ENCODE results near the gene CDH13.

The CDH13 gene

DNA sequence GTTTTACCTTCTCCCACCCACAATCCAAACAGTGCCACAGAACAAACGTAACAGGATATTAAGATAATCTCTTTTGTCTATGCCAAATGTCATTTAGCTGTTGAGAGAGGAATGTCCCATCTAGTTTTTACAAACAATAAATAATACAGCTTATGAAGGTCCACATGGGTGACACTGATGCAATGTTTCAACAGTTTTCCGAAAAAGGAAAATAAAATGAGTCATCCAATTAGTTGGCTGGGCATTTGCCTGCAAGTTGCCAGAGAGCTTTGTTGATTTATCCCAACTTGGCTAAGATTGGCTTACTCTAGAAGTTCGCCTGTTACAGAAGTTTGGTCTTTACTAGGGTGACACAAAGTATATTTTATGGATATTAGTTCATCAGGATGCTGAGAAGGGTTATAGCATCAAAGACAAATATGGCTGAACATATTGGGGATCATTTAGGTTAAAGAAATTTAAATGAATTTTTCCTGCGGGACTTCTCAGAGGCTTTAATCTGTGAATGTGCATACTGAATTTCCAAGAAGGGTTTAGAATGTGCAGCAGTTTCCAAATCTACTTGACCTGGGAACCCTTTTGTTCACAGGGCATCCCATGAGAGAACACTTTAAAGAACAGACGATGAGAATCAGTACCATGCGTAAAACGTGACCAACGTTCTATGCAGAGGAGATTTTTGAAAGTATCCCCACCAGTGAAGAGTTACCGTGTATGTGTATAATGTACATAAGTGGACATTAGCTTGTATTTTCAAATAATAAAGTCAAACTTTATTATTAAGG, 73.1 kb downstream of the CDH13 start:
- no peak for DNase-seq

DNA sequence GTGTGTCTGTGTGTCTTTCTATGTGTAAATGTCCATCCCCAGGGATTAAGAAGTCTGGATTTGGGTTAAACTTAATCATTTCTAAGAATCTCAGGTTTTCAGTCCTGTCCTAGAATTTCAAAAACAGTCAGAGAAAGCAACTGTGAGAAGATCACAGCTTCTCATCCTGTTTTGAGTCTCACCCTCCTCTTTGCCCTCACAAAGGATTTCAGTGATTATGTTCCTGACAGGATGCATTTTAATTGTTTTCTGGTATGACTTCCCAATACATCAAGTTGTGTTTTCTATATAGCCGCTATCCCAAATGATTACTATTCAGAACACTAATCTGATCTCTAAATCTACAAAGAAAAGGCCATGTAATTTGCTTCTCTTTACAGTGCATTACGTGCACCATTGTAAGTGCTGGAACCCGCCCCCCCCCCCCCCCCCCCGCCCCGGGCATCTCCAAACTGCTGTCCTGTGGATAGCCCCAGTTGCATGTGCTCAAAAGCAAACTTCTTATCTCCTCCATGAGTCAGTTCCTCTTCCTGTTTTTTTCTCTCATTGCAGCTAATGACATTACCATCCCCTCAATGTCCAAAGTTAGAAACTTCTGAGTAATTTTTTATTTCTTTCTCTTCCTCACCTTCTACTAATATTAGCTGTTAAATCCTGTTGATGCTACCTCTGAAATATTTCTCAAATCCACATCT, 73.9 kb downstream of the CDH13 start:
- no peak for DNase-seq

DNA sequence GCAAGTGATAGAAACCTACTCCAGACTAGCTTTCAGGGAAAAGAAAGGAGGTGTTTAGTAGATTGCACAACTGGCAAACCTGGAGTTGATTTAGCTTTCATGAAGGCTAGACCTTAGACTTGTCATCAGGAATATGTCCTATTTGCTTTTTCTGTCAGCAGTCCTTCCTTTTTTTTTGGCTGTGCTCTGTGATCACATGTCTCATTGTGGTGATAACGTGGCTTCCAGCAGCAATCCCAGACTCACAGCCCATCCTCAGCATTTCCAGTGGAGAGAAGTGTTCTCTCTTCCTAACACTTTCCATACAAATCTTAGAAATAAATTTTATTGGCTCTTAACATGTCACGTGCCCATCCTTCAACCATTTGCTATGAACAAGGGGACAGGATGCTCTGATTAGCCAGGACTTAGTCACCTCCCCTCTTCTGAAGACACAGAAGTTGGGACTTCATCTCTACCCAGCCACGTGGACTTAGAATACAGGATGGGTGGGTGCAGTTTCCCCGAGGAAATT, 74.7 kb downstream of the CDH13 start:
- no peak for DNase-seq

DNA sequence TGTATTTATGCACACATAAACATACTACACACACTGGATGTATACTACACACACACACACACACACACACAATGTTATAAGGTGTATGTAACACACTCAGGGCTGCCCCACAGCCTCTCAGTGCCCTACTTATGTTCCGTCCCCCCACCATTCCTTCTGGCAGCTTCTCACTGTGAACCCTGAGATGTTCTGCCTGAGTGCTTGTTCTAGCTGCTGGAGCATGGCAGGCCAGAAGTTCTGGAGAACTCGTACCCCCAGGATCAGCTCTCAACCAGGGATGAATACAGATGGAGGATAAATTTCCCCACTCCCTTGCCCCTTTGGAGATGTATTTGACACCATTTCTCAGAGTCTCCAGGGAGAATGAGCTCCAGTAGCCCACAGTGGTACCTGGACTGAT, 76.4 kb downstream of the CDH13 start:
- no peak for DNase-seq

DNA sequence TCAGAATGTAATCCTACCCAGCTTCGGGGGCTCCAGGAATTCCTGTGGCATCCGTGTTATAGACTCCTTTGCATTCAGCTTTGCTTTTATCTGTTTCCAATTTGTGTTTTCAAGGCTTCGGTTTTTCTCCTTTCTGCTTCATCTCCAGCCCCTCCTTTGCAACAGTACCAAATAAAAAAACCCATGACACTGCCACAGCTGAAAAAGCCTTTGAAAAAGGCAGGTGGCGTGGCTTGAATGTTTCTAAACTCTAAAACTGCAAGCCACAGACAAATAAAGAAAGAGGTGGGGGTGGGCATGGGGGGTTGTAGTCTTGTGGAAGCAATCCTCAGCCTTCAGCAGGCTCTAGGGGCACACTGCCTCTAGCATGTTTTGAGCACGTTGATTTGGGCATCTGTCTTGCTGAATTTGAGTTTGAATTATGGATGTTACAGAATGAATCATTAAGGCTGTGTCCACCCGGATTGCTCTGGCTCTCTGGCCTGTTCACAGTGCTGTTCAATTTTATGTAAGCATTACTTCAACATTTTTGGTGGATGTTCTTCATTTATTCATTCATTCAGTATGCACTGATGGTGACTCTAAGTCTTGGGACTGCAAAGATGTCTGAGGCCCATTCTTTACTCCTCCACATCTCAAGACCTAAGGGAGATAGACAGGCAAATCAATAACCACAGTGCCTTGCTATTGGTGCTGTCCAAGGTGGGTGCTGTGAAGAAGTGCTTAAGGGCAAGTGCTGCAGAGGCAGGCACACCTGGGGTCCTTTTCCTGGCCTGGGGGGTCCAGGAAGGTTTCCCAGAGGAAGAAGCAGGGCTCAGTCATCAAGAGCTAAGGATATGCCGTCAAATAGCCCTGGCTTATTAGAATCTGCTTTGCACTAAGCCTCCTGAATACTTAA, 77.4 kb downstream of the CDH13 start:
- no peak for DNase-seq

DNA sequence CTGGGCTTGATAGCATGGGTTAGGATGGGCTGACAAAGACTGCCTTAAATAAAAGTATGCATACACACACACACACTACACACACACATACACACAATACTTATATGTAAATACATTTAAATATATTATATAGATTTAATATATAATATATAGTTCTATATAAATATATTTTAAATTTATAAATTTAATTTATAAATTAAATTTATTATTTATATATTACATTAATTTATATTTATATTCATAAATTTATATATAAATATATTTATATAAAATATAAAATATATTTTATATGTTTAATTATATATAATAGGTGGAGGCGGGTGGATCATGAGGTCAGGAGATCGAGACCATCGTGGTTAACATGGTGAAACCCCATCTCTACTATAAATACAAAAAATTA, 83.2 kb downstream of the CDH13 start:
- DNase-seq: no peak

DNA sequence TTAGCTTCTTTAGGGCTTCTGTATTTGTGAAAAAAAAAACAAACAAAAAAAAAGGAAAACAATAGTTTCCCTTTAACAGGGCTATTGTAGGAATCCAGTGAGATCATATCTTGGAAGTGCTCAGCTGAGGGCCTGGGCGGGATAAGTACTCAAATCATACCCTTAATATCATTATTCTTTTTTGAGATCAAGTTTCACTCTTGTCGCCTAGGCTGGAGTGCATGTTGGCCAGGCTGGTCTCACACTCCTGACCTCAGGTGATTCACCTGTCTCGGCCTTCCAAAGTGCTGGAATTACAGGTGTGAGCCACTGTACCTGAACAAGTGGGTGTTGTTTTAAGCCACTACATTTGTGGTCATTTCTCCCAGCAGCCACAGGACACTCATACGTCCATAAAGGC, 87.0 kb downstream of the CDH13 start:
- no peak for DNase-seq

DNA sequence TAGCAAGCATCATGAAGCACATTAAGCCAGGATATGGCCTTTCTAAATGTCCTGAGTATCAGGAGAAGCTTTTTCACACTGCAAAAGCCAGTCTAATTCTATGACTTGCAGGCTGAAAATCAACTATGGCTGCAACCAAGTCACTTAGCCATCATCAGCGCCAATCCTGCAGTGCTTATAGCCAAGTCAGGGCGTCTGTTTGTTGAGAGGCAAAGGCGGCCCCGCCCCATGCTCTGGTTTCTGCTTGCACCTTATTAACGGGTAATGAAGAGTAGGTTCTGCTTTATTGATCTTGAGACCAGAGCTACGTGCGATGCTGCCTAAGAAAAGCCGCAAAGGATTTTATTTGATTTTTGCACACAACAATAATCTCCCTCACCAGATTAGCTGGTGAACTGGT, 88.4 kb downstream of the CDH13 start:
- no peak for DNase-seq

DNA sequence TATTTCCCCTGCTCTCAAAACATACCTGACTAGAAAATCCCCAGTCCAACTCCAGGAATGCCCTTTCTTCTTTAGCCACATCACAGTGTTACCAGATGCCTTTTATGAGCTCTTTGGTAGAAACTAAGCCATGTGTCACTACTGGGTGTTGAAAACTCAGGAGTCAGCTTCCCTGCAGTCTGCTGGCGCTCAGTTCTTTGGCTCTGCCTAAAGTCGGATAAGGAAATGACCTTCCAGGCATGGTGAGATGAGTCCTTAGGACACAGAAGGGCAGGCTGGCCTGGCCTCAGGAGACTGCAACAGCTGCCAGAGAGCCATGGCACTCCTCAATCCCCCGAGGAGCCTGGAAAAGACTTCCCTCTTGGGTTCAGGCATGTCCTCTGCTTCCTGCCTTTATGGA, 89.1 kb downstream of the CDH13 start:
- DNase-seq: no peak

DNA sequence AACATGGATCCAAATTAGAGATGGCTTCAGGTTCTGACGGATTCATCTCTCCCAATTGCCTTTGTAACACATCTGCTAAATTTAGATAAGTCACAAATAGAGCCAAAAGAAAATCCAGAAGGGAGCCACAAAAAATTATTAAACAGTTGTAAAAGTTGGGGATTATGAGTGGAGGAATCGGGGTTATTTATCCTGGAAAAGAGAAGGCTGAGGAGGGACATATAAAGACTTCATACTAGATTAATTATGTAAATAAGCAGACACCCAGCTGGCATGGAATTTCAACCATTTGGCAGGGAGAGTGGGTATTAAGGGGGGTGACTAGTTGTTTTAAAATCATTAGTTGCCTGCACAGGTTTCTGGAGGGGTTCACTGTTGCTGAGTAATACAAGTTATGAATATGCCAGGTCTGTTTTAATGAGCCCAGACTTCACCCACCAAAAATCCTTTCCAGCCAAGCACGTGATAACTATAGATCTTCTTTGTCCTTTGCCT, 89.6 kb downstream of the CDH13 start:
- DNase-seq: no peak

DNA sequence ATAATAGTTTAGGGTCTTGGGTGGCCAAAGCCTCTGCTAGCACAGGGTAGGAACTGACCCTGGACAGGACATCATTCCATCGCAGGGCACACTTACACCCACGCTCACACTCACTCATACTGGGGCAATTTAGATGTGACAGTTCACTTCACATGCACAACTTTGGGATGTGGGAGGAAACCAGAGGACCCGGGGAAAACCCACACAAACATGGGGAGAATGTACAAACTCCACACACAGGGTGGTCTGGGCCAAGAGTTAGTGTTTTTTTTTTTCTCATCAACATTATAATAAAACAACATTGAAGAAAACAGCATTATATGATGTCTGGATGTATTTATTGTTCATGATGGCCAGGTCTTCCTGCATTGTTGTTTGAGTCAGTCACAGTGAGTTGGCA, 93.6 kb downstream of the CDH13 start:
- no peak for DNase-seq

DNA sequence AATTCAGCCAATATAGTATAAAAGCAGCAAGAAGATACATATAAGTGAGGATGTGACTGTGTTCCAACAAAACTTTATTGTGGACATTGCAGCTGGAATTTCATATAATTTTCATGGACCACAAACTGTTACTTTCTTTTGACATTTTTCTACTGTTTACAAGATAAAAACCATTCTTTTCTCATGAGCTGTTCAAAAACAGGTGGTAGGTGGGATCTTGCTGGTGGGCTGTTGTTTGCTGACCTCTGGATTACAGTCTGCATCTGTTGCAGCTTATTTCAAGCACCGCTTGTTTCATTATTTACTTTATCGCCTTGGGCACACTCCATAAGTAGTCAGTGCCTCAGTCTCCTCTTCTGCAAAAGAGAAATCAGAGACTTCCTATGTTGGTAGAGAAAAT, 99.5 kb downstream of the CDH13 start:
- DNase-seq: no peak

DNA sequence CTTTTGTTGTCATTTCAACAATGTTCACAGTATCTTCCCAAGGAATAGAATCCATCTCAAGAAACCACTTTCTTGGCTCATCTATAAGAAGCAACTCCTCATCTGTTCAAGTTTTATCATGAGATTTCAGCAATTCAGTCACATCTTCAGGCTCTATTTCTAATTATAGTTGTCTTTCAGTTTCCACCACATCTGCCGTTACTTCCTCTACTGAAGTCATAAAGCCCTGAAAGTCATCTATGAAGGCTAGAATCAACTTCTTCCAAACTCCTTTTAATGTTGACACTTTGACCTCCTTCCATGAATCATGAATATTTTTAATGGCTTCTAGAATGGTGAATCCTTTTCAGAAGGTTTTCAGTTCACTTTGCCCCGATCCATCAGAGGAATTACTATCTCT, 102.1 kb downstream of the CDH13 start:
- DNase-seq: no peak

DNA sequence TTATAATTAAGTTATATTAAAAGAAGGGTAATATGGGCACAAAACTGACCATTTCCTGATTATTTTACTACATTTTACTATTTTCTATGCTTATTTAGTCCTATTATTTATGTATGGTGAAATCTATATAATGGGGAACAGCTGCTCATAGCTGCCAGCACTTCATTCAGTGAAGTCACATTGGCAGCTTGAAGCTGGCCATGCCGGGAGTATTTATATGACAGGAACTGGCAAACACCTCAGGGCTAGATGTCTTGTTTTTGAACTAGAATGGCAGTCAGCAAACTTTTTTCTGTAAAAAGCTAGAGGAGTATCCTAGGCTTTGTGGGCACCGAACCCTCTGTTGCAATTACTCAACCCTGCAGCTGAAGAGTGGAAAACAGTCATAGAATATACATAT, 104.1 kb downstream of the CDH13 start:
- DNase-seq: no peak

DNA sequence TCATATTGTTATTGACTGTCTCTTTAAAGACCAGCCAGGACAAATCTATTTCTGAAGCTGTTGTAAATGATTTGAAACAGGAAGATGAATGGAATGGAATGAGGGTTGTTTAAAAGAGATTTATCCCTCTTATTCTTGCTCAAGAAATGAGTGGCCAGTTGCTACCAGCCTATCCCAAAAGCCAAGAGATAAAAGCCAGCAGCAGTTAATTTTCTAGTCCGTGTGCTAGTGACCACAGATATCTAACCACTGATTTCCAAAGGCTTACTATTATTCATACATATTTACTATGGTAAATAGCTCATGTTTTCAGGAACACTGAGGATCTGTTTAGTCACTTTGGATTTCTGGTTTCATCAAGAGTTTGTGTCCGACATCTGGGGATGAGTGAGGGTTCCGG, 105.7 kb downstream of the CDH13 start:
- DNase-seq: no peak

DNA sequence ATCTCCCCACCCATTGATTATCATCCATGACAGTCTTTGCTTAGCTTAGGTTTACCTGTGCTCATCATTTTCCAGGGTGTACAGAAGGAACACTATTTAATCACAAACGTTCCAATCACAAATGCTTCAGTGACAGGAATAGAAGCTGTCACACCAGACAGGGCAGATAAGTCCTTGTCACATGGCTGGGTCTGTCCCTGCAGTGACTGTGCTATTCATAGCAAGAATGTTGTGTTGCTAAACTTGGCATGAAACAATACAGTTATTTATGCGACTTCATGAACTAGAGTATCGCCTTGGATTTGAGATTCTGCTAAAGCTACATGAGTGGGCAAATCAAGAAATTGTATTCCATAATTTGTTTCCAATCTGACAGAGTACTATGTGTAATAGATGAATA, 108.4 kb downstream of the CDH13 start:
- no peak for DNase-seq

DNA sequence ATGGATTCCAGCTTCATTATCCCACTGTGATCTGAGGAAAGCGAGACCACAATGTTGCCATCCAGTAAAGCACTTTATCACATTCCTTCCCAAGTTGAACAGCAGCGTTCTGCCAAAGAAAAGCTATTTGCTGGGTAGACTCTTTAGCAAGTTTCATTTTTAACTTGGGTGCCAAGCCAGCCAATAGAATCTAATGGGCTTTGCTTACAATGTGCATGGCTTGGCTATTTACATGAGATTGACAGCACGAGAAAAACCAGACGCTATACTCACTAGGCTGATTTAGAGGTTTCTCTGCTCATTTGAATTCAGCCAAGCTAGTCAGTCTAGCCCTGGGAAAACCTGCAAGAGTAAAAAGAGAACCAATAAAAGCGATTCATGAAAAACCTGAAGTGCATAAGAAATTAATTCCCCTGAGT, 108.9 kb downstream of the CDH13 start:
- no peak for DNase-seq

DNA sequence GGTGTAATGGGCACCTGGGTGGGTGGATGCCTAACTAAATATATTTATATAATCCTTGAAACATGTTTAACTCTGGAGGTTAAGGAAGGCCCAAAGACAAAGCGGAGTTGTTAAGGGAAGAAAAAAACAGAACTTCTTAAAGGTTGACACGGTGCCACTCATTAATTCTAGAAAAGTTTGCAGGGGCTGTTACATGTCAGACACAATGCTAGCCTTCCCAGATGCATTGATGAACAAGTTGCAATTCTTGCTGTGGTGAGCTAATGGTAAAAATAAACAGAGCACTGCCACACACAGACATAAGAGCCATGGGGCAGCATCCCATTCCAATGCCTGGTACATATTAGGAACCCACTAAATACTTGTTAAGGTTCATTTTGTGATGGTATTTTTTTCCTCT, 109.5 kb downstream of the CDH13 start:
- no peak for DNase-seq

DNA sequence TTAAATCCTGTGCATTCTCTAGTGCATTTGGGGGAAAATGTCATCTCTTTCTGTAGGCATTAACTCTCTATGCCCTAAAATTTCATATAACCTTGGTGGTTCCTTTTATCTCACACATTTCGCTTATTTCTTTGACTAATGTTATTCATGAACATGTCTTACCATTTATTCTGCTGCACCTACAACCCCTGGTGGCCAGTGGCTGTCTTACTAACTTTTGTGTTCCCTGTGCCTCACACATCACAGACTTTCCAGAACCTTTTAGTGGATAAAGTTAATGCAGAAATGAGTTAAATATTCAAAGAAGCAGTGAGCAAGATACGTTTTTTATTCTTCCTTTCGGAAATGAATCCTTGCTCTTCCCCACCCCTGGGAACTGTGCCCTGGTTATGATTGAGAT, 111.9 kb downstream of the CDH13 start:
- DNase-seq: no peak

DNA sequence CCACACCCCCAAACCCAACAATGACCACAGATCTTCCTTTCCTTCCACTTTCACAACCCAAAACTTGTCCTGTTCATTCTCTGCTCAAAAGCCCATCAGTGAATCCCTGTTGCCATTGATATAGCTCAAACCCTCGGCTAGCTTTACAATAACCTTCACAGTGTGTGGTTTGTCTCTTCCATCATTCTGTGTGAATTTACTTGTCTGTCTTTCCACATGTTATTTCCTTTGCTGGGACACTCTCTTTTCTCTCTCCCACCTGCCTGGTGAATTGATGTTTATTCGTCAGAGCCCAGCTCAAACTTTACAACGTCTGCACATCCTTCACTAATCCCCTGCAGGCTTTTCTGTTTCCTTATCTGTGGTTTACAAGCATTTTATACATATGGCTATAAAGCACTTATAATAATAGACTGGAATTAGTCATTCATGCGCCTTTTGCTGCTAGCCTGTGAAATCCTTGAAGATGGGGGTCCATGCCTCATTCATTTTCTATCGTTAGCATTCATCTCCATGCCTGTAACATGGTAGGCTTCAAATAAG, 114.4 kb downstream of the CDH13 start:
- no peak for DNase-seq

DNA sequence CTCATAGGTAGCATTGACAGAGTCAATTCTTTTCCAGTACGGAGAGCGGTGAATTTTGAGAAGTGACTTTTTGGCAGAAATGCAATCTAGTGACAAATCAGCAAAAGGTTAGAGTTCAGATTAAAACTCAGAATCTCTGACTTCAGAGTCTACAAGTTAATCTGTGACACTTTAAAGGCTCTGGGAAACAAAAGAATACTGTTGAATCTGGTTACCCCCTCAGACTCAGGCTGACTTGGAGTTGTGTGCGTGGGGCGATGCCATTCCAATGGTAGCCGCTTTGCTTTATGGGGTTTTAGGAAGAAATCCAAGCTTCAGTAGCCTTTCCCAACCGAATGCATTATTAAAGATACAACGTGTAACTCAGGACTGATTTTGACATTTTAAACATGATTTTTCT, 118.2 kb downstream of the CDH13 start:
- DNase-seq: no peak

DNA sequence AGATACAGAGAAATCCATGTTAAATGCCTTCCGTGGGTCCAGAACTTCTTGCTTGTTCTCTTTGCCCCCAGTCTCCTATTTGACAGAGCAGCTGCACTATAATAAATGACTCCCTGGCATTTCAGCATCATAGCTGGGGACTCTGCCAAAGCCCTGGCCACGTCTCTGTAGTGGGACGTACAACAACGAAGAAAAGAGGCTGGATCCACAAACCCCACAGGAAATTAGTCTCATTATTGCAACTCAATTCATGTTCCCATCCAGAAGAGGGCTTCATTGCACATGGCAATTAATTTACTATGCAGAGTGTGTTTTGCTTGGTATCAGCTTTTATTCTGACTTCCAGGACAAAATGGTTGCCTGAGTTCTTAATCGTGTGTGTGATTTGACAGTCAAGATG, 121.3 kb downstream of the CDH13 start:
- peak; percentile 63 for DNase-seq

DNA sequence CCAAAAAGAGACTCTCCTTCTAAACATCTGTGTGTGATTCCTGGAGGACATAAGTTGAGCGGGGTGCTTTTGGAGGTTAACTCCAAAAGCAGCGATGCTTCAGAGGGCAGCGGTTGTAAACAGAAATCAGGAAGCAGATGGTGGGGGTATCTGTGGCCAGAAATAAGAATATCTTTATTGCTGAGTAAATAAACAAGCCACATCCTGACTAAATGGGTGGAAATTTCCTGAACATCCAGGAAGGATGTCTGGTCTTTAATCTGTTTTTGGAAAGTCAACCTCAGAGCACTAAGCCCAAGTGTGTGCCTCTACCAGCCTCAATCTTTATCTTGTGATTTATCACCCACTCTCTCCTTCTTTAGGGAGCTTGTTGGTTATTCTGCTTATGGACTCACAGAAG, 123.3 kb downstream of the CDH13 start:
- DNase-seq: no peak
